GM19035 (cell line): Measurements from ENCODE around the gene TAF4B.
"Not testable (repeated sequence)": the region's sequence is repeated elsewhere in the genome, so short reads cannot be mapped to it uniquely, and the experiment has no call there.

Experiments
- ATAC-seq: cut with Tn5 transposase; IDR thresholded peaks from one replicate; pipeline ENCODE4 v1.9.1; 2021; ENCODE audit not compliant: unreplicated experiment

TAF4B gene

DNA sequence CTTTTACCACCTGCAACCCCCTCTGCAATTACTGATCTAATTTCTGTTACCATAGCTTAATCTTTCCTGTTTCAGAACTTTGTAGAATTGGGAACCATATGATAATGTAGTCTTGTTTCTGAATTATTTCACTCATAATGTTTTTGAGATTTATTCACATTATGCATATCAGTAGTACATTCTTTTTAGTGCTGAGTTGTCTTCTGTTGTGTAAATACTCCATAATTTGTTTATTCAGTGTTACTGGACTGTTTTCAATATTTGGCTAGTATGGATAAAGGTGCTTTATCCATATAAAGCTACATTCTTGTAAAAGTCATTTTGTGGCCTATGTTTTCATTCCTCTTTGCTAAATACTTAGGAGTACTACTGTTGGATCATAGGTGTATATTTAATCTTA lies 152.5 kb downstream of the TAF4B start:
- ATAC-seq = no peak

GRCh38 chr18:26381555-26381954 lies 155.3 kb downstream of the TAF4B start:
- not testable (repeated sequence) for ATAC-seq

- ATAC-seq = peak; percentile 82
Measured at GRCh38 chr18:26383454-26384270, 157.4 kb downstream of the TAF4B start.

DNA sequence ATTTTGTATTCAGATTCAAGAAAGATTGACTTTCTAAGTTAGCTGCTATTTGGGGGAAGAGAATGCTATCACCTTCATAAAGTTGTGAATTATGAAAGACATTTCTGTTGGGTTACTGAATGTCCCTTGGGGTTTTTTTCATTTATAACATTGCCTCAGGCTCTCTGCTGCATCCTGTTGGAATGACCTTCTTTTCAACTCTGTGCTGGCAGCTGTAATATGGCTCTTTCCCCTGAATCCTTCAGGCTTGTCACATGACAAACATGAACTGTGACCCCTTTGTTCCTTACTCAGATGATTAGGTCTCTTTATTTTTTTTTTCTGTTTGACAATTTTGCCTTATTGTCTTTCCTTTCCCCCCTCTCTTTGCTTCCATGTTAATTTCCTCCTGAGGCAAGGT lies 159.8 kb downstream of the TAF4B start:
- no peak for ATAC-seq

DNA sequence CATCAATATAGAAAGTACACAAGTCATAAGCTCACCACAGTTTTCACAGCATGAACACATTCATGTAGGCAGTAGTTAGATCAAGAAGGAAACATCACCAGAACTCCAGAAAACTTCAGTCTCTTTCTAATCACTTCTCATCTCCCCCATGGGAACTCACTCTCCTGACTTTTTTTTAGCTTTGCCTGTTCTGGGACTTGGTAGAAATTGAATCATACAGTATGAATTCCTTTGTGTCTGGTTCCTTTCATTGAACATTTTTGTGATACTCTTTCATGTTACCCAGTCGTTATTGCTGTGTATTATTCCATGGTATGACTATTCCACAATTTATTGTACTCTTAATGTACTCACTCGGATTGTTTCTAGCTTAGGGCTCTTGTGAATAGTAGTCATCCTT lies 160.2 kb downstream of the TAF4B start:
- no peak for ATAC-seq

DNA sequence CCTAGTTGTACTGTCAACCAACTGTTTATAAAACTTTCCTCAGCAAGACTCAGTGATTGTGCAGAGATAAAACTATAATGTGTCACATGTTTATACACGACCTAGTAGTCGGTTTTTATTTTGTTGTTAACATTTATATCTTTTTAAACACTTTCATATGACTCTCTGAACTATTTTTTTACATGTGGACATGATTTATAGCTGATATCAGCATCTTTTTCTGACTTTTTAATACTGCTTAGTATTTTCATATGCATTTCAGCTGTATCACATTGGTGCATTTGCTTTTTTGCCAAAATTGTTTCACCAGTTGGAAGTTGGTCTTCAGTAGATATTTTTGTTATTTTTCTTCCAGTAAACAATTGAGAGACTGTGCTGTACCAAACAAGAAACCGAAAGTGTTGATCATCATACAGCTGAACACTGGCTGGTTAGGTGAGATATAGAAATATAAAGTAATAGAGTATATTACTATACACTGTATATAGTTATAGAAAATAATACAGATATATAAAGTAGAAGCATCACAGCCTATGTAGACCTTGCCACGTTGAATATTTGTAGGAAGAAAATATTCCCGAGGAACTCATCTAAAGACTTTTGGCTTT lies 167.9 kb downstream of the TAF4B start:
- no peak for ATAC-seq

DNA sequence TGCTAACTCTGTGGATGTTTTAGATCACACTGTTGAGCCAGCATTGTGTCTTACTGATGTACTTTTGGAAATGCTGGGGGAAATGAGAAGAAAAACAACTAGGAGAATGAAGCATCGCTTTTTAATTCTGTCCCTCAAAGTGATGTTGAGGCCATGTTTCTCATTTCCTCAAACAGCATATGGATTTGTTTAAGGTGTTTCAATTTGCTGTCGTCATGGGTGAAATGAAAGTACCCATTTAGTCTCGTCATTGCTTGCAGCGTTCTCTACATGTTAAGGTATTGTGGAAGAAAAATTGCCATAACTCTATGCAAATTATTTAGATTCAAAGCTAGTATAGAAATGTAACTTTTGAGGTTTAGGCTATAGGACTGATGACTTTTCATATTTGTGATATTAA lies 170.8 kb downstream of the TAF4B start:
- no peak for ATAC-seq

DNA sequence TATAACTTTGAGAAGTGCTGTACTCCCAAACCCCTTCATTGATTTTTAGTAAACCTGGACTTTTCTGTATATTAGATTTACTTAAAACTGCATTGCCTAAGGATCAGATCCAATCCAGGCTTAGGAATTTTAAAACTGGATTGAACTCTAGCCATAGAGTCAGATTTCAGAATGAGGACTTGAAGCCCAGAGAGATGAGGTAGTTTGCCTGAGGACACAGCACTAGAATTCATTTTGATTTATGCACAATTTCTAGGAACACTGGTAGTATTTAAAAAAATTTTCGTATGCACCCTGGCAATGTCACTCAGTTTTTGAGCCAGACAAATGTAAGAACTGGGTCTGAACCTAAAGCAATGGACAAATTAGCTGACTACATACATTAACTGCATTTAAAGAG lies 177.2 kb downstream of the TAF4B start:
- ATAC-seq = no peak

GRCh38 chr18:26405190-26405801 lies 179.1 kb downstream of the TAF4B start:
- peak; percentile 72 for ATAC-seq

DNA sequence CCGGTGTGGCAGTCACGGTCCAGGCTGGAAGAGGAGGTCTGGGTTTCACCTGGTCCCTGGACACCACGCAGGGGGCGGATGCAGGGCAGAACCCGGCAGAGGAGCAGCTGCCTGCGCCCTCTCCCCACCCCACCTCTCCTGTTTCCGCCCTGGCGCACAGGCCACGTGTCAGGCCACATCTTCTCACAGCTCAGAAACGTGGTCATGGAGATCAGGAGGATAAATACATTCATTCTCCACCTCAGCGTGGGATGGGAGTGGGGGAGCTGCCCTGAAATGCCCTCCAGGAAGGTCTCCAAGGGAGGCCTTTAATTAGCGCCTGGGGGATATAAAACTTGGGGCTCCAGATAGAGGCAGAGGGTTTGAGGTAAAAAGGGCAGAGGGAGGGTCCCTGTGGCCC lies 180.1 kb downstream of the TAF4B start:
- no peak for ATAC-seq

DNA sequence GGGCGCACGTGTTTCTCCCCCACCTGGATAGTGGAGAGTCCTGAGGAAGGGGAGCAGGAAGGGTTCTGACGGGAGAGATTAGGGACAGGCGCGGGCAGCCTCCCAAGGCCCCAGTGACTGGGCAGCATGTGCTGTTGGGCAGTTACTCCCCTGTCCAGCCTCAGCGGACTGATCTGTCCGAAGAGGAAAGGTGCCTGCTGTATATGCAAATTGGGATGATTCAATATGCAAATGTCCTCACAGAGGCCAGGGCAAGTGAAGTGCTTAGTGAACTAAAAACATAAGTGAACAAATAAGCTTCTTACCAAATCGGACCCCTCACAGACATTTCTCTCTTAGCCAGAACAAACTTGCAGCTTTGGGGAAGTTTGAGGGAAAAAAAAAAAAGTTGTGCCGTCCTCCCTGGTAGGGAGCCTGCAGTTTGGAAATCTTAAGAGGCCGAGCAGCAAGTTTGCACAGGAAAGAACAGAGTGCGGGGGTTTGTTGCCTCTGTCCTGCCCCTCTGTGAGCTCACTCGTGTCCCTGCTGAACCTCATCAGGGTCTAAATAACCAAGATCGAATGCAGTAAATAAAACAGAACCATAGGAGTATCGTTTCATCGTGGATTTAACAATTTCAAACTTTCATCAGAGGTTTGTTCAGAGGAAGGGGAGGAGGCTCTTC lies 180.7 kb downstream of the TAF4B start:
- ATAC-seq = peak; percentile 54

GRCh38 chr18:26407736-26408601 lies 181.7 kb downstream of the TAF4B start:
- ATAC-seq = no peak

GRCh38 chr18:26409091-26409490 lies 182.8 kb downstream of the TAF4B start:
- no peak for ATAC-seq

GRCh38 chr18:26414901-26415440 lies 188.7 kb downstream of the TAF4B start:
- no peak for ATAC-seq

DNA sequence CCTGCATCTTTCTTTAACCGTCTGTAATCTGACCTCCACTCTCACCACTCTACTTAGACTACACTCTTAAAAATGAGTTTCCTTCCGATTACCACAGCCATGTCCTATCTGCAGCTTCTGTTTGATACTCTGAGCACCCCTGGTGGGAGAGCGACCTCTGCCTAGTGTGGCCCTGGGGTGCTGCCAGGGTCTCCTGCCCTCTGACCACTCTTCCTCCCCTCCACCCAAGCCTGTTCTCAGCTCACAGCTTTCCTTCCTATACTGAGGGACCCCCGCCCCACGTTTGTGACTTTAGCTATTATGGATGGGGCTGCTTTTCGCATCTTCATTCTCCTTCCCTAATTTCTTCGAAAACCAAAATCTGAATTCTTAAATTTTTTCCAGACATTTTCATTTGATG lies 189.4 kb downstream of the TAF4B start:
- ATAC-seq = no peak

DNA sequence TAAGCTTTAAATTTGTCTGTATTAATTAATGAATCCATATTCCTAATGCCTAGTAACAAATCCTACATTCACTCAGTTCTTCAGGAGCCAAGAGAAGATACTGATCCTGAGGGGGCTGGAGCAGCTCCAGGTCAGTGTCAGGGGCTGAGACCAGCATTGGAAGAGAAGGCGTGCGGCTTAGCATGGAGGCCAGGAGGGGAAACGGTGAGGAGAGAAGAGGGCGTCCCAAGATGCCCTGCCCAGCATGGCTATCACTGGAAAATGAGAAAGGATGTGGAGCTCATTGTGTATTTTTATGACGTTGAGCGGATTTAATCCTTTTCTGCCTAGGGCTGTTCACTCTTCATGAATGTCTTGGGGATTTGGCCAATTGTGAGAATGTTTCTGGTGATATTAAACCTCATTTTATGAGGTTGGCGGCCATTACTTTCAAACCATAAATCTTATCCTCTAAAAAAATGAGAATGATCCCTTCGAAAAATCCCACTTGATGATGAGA lies 190.5 kb downstream of the TAF4B start:
- ATAC-seq = no peak

DNA sequence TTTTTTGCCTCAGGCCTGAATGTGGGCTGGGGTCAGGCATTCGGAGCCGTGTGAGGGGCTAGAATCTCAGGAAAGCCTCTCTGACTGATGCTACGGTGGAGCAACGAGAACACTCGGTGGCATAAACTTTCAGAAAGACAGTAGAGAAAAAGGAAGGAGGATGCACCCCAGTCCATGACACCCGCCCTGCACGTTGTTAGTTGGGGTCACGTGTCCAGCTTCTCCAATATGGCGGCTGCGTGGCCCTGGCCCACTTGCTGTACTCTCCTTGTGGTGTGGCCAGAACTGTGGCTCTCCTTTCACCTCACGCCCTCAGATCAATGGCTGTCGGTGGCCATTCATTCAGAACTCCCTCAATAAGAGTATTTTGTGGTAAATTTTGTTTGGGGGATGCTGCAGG lies 190.9 kb downstream of the TAF4B start:
- no peak for ATAC-seq

GRCh38 chr18:26418225-26418624 lies 192.0 kb downstream of the TAF4B start:
- no peak for ATAC-seq

GRCh38 chr18:26419746-26420145 lies 193.5 kb downstream of the TAF4B start:
- ATAC-seq = no peak

GRCh38 chr18:26421503-26421902 lies 195.3 kb downstream of the TAF4B start:
- ATAC-seq = no peak
